Cardiac muscle cell (in vitro differentiated cells and primary cell): ENCODE results near the gene EFCAB9. TPM values are rescaled to one million over a fixed set of nuclear protein-coding genes. Genes with fewer than 3 reads are reported as not detected.

Experiments
- DNase-seq, 2 donors: peaks; one replicate each; pipeline versions ENCODE4 v3.0.0 to v3.0.0-alpha.2; 2010 to 2017; ENCODE audit warnings: low read depth in 1 of 2, low spot score in 1 of 2
- H3K27ac ChIP-seq: fragments of 200-600 bp; sonication (generic); 2 replicates; pipeline ENCODE4 v1.5.1; 2016
- H3K27me3 ChIP-seq: fragments of 200-600 bp; sonication (generic); 2 replicates; pipeline ENCODE4 v1.6.0; 2016; ENCODE audit warnings: control low read depth
- H3K36me3 ChIP-seq: fragments of 200-600 bp; sonication (generic); 2 replicates; pipeline ENCODE4 v1.5.1; 2016; ENCODE audit warnings: control low read depth
- H3K4me1 ChIP-seq: fragments of 200-600 bp; sonication (generic); 2 replicates; pipeline ENCODE4 v1.8.1; 2017; ENCODE audit warnings: low read depth, mild to moderate bottlenecking, mixed run types
- H3K4me3 ChIP-seq: fragments of 200-600 bp; sonication (generic); 2 replicates; pipeline ENCODE4 v1.5.1; 2016; ENCODE audit warnings: mild to moderate bottlenecking
- H3K9me3 ChIP-seq: fragments of 200-600 bp; sonication (generic); 2 replicates; pipeline ENCODE4 v1.5.1; 2017; ENCODE audit warnings: low read depth, mild to moderate bottlenecking, control low read depth
- CTCF ChIP-seq: IDR thresholded peaks from 2 replicates; pipeline ENCODE4 v1.5.1; 2012; ENCODE audit warnings: low read depth, mild to moderate bottlenecking, low read length
- polyA plus RNA-seq: library from polyadenylated mRNA; unstranded; fragments of >200 nt; fragmentation: Nextera tagmentation; extraction: Ambion mirVana; gene quantifications from 2 replicates; pipeline ENCODE4 v1.2.1, GENCODE V29; 2016
- total RNA-seq: library from RNA; depleted of rRNA; stranded (reverse); fragments of >200 nt; gene quantifications from 2 replicates; pipeline ENCODE4 v1.2.3, GENCODE V29; 2016

The EFCAB9 gene
- total and polyA plus RNA-seq, 2 experiments from 2014 or later, result not detected

GRCh38 chr5:172162987-172163343, 31.0 kb upstream of the EFCAB9 start:
- no peaks in the 10 kb centered on the region for H3K27me3 ChIP-seq

GRCh38 chr5:172163346-172163745, 30.6 kb upstream of the EFCAB9 start:
- Histone ChIP-seq H3K27ac (peak overlapping the region; percentile 43), H3K4me3 (no peak overlapping the region), H3K9me3 (no peaks in the 10 kb centered on the region), H3K36me3 (no peaks in the 10 kb centered on the region), H3K27me3 (no peaks in the 10 kb centered on the region), H3K4me1 (peaks cover 16% of the 10 kb centered on the region)
- TF ChIP-seq CTCF, result no peak
- DNase-seq, result peak in 1 of 2 donors; percentile 13

More at GRCh38 chr5:172162987-172163343, 31.0 kb upstream of the EFCAB9 start:
- no peak for DNase-seq
- no peak for TF ChIP-seq CTCF
- no peaks in the 10 kb centered on the region for H3K9me3 ChIP-seq
- peaks cover 12% of the 10 kb centered on the region for H3K4me1 ChIP-seq
- no peak overlapping the region for H3K4me3 ChIP-seq
- H3K27ac ChIP-seq, result peak overlapping the region; percentile 43
- H3K36me3 ChIP-seq, result no peaks in the 10 kb centered on the region

GRCh38 chr5:172164769-172165212, 29.2 kb upstream of the EFCAB9 start:
- Histone ChIP-seq H3K36me3 (no peaks in the 10 kb centered on the region), H3K9me3 (no peaks in the 10 kb centered on the region), H3K27me3 (no peaks in the 10 kb centered on the region), H3K4me3 (no peak overlapping the region), H3K27ac (no peak overlapping the region), H3K4me1 (peaks cover 24% of the 10 kb centered on the region)
- peak in 1 of 2 donors; percentile 76 for DNase-seq
- no peak for TF ChIP-seq CTCF

GRCh38 chr5:172165465-172165864, 28.5 kb upstream of the EFCAB9 start:
- Histone ChIP-seq H3K27me3 (no peaks in the 10 kb centered on the region), H3K27ac (no peak overlapping the region), H3K36me3 (no peaks in the 10 kb centered on the region), H3K4me3 (no peak overlapping the region), H3K4me1 (peaks cover 24% of the 10 kb centered on the region), H3K9me3 (no peaks in the 10 kb centered on the region)
- no peak for TF ChIP-seq CTCF
- DNase-seq, result no peak

- TF ChIP-seq CTCF, result no peak
- H3K27ac ChIP-seq, result no peak overlapping the region
- H3K4me1 ChIP-seq, result peaks cover 24% of the 10 kb centered on the region
- no peaks in the 10 kb centered on the region for H3K9me3 ChIP-seq
- no peak overlapping the region for H3K4me3 ChIP-seq
- no peaks in the 10 kb centered on the region for H3K36me3 ChIP-seq
- no peak for DNase-seq
- no peaks in the 10 kb centered on the region for H3K27me3 ChIP-seq
Measured at GRCh38 chr5:172166030-172166826, 27.7 kb upstream of the EFCAB9 start.
